GM18498 (cell line): ENCODE data around the gene CRK.

ENCODE experiments used
- ATAC-seq: cut with Tn5 transposase; IDR thresholded peaks from one replicate; pipeline ENCODE4 v1.9.1; 2021; ENCODE audit warnings: mild to moderate bottlenecking, moderate library complexity; ENCODE audit not compliant: unreplicated experiment

Gene CRK

DNA sequence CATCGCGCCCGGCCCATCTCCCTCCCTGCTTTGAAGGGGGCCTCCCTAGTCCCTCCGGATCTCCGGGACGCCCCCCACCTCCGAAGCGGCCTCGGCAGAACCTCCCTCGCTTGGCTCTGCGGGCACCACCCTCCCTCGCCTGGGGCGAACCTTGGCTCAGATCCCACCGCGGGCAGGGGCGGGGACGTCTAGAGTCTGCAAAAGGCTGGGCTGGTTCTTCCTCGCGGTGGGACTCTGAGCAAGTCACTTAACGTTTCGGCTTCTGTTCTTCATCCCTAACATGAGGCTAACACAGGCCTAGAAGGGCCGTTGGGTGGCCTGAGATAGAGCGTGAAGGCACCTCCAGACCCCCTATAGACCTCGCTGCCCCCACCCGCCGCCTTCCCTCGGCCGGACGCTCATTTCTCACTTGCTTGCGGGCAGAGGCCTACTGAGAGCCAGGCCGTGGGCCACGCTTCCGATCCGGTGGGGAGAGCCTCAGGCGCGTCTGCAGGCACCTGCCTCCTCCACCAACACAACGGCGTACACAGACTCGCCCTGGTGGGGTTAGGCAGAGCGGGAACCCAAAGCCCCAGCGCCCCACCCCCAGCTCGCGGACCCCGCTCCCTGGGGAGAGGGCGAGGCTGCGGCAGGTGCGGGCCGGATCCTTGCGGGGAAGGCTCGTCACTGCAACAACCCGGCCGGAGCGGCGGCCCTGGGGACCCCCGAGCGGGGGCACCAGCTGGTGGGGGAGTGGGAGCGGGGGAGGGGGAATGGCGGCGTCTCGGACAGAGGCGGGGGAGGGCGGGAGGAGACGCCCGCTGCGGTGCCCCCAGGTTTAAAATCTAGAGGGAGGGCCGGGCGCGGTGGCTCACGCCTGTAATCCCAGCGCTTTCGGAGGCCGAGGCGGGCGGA is 31.0 kb upstream of the CRK start:
- ATAC-seq, result no peak

DNA sequence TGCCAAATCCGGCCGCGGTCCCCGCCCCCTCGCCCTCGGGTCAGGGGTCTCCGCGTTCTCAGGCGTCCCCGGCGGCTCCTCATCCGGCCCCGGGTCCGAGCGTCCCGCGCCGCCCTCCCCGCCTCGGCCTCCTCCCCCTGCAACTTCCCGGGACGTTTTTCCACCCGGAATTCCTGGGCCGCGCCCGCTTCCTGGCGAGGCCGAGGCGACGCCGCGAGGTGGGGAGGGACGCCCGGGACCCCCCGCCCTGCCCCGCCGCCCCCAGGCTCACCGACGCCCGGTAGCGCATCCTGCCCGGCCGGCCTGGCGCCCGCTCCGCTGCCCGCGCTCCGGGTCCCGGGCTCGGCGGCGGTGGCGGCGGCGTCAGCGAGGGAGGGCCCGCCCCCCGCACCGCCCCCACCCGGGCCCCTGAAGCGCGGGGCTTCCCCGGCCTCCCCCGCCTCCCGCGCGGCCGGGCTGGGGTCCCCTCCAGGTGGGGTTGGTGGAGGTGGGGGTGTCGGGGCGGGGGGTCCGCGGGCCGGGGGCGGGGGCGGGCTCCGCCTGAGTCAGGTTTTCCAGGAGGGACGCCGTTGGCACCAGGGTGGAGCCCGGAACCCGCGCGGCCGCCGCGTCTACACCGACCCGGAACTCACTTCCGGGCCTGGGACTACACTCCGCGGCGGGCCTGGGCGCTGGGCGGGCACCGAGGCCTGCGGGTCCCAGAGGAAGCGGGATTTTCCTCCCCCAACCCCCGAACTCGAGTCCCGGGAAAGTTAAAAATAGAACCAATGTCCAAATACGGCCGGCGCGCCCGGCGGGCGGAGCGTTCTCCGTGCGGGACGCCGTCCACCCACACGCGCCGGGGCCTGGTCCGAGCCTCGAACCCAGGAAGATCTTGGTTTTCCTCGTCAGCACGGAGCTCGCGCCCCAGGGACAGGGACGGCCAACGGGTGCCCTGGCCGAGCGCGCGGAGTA is 29.7 kb upstream of the CRK start:
- peak; percentile 33 for ATAC-seq

DNA sequence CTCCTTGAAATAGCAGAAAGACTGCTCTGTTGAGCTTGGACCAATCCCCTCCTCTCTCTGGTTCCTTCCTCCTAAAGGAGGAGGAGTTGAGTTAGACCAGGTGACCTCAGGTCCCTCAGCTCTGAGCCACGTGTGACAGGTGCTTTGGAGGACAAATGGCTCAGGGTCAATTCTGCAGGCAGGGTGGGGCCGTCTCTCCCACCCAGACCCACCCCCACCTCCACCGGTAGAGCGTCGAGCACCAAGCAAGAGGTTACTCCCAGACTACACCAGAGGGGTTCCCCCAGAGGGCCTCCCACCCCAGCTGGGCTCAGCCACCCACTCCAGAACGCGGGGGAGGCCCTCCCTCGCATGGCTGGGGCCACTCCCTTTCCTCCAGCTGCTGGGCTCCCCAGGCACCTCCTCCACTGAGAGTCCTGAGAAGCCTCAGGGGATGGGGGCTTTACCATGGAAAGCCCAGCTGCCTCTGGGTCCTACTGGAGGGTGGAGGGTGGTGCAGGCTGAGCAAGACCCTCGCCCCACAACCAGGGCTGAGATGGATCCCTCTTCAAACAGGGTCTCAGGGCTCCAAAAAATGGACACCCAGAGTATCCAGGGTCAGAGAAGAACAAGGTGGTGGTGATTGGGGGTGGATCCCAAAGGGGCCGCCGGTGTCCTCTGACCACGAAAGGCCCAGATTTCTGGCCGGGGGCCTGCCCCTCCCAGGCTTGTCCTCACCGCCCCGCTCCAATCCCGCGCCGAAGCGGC is 28.8 kb upstream of the CRK start:
- ATAC-seq, result peak; percentile 38

DNA sequence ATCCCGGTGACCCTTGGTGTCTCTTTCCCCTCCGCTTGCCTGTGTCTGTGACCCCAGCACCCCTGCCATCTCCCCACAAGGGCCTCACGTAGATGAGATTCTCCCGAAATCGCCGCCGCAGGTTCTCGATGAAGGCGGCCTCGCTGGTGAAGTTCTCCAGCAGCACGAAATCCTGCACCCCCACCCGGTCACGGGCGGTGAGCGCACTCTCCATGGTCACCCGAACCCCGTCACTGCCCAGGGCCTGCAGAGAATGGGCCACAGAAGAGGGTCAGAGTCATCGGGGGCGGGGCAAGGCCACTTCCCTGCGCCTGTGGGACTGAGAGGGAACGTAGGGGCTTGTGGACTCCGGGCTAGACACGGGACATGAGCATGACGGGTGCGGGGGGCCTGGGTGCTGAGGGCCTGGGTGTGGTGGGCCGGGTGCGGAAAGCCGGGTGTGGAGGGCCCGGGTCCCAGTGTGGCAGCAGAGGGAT is 28.1 kb upstream of the CRK start:
- ATAC-seq, result no peak

DNA sequence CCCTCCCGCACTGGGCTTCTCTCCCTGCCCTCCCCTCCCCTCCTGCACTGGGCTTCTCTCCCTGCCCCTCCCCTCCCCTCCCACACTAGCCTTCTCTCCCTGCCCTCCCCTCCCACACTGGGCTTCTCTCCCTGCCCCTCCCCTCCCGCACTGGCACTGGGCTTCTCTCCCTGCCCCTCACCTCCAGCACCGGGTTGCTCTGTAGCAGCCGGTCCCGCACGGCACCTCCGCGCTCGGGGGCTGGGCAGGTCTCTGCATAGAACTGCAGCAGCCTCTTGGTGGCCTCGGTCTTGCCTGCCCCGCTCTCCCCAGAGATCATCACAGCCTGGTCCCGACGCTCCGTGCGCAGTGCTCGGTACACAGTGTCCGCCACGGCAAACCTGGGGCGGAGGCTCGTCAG is 26.6 kb upstream of the CRK start:
- no peak for ATAC-seq

DNA sequence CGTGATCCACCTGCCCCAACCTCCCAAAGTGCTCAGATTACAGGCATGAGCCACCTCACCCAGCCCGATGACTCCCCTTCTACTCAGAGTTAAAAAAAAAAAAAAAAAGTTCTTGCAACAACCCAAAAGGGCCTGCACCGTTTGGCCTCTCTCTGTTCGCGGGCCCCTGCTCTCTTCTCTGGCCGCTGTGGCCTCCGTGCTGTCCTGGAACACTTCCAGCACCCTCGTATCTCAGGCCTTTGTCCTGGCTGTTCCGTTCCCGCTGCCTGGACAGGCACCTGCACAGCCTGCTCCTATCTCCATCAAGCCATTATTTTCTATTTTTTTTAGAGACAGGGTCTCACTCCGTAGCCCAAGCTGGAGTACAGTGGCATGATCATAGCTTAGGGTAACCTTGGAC is 25.7 kb upstream of the CRK start:
- no peak for ATAC-seq

DNA sequence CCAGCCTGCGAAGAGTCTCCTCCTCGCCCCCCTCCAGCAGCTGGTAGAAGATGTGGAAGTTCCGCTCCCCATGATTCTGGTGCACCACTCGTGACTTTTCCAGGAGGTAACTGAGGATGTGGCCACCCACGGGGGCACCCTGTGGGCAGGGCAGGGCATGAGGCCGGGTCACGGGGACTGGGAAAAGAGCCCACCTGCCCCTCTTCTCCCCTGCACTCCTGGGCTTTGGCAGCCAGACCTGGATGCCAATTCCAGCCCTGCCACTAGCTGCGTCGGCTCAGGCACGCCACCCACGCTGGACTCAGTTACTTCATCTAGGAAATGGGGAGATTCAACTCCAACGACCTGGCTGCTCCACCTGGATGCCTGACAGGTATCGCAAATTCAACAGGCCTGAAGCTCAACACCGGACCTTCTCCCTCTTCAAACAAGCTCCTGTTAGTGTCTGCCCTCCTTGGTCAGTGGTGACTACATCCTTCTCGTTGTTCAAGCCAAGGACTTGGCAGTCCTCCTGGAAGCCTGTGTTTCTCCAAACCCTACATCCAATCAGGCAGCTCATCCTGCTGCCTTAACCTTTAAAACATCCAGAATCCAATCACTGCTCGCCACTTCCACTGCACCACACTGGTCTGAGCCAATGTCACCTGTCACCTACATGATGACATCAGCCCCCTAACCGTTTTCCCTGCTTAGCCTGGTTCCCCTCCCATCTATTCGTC is 24.9 kb upstream of the CRK start:
- ATAC-seq, result no peak

DNA sequence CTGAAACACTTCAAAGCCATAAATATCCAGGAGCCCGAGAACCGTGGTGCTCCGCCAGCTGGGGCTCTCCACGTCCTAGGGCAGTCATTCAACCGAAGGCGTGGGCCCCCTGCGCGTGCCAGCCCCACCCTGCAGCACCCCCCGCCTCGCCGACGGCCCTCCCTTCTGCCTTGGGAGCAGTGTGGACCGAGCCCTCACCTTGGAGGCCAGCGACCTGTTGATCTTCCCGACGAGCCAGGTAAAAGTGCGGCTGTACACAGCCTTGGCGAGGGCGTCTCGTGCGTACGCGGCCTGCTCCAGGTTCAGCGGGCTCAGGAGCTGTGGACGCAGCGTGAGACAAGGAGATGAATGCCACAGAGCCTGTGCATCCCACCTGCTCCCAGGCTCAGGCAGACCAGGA is 22.4 kb upstream of the CRK start:
- no peak for ATAC-seq

DNA sequence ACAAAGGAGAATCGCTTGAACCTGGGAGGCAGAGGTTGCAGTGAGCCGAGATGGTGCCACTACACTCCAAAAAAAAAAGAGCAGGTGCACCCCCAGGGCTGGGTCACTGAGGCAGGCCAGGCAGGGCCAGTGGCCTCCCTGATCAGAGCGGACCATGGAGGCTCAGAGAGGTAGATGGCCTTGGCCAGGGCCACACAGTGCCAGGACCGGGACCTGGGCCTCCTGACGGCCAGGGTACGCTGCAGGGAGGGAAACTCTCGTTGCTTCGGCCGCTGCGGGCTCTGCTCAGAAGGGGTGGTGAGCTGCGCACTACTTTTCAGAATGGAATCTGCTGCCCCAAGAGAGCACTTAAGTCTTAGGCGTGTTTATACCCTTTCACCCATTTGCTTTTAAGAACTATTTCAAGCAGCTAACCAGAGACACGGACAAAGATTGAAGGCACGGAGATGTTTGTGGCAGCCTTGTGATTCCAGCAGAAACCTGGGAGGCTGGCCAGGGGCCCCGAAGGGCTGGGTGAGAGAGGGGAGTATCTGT is 19.4 kb upstream of the CRK start:
- no peak for ATAC-seq

DNA sequence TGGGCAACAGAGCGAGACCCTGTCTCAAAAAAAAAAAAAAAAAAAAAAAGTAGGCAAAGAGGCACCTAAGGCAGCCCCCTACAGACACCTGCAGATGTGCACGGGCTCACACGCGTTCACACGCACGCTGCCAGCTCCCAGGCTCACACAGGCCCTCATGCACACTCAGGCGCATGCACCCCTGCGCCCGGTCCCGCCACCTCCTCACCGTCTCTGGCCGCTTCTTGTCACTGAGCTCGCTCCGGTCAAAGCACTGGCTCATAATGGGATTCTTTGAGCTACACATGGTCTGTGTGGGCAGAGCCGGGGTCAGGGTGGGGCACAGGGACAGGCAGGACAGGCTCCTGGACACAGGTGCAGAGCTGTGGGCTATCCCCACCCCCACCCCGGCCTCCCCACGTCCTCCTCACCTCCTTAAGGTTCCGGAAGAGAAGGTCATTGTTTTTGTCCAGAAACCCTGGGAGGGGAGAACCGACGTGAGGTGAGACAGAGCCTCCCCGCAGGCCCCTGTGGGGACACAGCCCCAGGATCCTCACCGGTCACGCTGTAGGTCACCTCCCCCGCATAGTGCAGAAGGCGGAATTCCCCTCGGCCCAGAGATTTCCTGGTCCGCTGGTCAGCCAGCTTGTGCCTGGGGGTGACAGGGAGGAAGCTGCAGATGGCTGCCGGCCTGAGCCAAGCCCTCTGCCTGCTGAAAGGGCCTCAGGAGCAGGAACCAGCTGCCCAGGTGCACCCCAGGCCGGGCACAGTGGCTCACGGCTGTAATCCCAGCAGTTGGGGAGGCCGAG is 18.6 kb upstream of the CRK start:
- ATAC-seq, result peak; percentile 58

DNA sequence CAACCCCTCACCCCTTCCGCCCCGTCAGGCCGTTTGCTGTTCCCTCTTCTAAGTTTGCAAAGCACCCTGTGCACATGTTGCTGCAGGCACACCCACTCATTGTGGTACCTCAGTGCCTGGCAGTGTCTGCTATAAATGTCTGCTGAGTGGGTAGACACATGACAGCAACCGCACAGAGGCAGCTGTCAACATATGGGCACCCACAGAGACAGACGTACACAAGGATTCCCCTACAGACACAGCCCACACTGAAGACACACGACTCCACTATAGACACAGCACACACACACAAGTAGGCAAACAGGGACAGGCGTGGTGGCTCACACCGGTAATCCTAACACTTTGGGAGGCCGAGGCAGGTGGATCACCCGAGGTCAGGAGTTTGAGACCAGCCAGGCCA is 17.8 kb upstream of the CRK start:
- no peak for ATAC-seq

DNA sequence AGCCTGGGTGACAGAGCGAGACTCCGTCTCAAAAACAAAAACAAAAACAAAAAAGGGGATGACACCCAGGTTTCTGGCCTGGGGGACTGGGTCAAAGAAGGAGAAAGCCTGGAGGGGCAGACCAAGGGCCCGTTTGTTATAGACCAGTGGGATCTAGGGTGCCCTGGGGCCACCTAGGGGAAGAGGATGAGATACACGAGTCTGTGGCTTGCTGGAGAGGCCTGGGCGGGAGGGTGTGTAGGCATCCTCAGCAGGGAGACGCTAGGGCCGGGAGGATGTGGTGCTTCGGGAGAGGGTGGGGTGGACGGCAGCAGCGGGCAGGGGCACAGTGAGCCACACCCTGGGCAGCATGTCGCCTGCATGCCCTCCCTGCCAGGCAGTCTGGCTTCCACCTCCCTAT is 17.1 kb upstream of the CRK start:
- ATAC-seq, result no peak

DNA sequence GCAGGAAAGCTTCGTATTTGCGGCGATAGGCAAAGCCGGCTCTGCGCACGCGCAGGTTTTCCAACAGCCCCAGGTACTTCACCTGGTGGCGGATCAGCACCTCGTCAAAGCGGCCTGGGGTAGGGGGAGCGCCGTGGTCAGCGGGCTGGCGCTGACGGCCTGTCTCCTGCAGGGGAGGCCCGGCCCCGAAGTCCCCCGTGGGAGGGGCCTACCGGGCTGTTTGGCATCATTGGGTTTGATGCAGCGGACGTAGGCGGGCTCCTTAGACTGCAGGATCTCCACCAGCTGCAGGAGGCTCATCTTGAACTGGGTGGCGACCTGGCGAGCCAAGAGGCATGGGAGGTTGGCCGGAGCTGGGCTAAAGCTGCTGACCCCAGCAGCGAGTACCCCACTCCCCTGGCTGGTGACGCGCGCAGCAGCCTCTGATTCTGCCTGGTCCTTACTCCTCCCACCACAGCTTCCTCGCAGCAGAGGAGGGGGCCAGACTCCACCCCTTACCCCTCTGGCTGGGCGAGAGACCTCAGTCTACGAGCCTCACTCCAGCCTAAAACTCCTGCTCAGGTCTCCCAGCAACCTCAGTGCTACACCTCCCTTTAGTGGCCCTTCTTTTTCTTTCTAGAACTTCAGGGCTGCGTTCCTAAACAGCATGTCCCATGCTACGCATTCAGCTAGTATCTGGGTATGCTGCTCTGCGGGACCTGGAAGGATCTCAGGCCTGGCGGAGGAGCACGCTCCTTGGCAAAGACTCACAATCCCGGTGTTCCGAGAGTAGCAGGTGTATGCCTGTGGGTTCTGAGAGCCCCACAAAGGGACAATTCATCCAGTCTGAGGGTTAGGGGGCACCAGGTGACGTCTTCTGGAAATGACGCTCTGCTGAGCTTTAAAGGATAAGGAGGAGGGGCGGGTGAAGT is 16.1 kb upstream of the CRK start:
- ATAC-seq, result no peak

DNA sequence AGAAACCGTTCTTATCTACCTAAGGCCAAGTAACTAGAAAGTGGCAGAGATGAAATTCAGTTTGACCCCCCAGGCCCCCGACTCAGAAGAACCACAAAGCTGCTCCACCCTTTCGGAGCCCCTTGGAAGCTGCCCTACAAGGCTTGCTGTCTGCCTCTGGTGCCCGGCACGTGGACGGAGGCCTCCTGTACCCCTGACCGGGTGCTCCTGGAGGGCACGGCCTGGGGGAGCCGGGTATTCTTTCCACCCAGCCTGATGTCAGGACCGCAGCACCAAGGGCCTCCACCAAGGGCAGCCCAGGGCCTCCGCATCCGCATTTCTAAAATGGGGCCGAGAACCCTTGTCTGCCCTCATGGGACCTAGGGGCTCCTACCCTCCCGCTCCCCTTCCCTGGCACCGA is 15.5 kb upstream of the CRK start:
- no peak for ATAC-seq

DNA sequence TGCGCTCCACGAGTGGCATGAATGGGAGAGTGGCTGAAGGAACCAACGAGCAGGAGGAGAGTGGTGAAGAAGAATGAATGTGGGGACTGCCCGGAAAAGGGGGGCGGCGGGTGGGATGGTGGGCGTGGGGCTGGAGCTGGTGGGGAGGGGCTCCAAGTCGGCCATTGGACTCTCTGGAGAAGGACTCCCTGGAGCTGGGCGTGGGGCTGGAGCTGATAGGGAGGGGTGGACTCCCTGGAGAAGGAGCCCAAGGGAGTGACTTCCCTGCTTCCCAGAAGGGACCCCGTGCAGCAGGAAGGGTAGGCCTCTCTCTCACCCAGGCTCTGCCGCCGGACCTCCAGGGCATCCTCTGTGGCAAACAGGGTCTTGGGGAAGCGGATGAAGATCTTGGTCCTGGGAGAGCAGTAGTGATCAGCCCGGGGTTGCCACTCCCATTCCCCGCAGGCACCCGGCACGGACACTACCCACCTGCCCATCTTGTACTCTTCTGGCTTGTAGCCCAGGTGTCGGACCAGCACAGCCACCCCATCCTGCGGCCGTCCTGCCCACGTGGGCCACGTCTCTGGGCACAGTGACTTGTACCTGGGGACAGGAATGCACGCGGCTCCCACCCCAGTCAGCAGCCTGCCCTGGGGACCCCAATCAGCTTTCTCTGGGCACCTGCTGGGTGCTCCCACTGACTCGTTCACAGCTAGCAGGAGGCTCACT is 14.9 kb upstream of the CRK start:
- no peak for ATAC-seq

DNA sequence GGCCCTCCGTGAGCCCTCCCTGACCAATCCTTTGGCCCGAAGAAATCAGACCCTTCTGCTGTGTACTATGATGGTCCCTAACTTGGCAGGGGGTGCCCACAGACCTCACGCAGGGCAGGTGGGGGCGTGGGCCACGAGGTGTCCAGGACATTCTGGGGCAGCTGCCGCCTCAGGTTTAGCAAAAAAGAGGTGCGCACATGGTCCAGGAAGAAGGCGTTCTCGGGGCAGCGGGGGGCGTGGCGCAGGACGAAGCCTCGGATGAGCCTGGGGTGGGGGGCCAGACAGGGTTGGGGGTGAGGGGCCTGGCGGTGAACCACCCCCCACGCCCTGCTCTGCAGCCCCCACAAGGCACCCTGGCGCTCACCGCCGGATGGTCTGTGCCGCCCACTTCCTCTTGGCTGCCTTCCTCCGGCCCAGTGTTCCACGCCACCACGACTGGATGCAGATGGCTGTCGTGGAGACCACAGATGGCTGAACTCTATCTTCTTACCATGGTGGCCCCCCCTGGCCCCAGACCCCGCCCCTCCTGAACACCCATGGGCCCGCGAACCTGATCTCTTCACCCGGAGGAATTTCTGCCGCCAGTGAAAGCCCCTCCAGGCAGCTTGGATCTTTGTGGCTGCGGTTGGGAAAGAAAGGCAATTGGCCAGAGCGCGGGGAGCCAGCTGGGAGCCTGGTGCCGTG is 14.2 kb upstream of the CRK start:
- no peak for ATAC-seq

DNA sequence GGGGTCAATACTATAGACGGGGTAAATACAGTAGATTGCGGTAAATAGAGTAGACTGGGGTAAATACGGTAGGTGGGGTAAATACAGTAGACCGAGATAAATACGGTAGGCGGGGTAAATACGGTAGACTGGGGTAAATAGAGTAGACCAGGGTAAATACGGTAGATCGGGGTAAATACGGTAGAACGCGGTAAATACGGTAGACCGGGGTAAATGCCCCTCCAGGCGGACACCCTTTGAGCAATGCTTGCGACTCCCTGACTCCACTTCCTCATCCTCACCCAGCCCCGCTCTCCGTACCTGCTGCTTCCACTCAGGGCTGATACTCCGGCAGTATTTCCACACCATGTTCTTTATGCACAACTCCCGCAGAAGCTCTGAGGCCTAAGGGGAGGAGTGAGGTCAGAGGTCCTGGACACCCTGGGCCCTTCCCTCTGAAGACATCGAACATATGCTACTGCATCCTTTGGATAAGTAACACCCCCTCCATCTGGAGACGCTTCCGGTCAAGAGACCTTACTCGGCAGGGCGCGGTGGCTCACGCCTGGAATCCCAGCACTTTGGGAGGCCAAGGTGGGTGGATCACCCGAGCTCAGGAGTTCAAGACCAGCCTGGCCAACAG is 13.3 kb upstream of the CRK start:
- no peak for ATAC-seq
